NCI-H2196 treated with DMSO at 0.1 percent for 48 hours (cell line): ENCODE data around the gene PEX10.

Experiments used
- DNase-seq: peaks from one replicate; lab custom pipeline; 2025; ENCODE audit not compliant: unreplicated experiment; lab: John Stamatoyannopoulos, UW

The PEX10 gene

GRCh38 chr1:2426540-2426939 is 14.2 kb upstream of the PEX10 start:
- DNase-seq, result no peak

GRCh38 chr1:2425892-2426291 is 13.5 kb upstream of the PEX10 start:
- DNase-seq, result no peak

- DNase-seq, result no peak
Observed at GRCh38 chr1:2422523-2422922, 10.2 kb upstream of the PEX10 start.

GRCh38 chr1:2419416-2419815 is 7.1 kb upstream of the PEX10 start:
- no peak for DNase-seq

GRCh38 chr1:2418791-2419320 is 6.5 kb upstream of the PEX10 start:
- DNase-seq, result no peak

- DNase-seq, result no peak
Observed at GRCh38 chr1:2417833-2418225, 5.5 kb upstream of the PEX10 start.

GRCh38 chr1:2417083-2417832 is 4.9 kb upstream of the PEX10 start:
- DNase-seq, result no peak

- no peak for DNase-seq
Observed at GRCh38 chr1:2416403-2416802, 4.0 kb upstream of the PEX10 start.

GRCh38 chr1:2415801-2416208 is 3.4 kb upstream of the PEX10 start:
- no peak for DNase-seq

GRCh38 chr1:2415337-2415736 is 3.0 kb upstream of the PEX10 start:
- no peak for DNase-seq

GRCh38 chr1:2414297-2414958 is 2.1 kb upstream of the PEX10 start:
- DNase-seq, result peak; percentile 9

GRCh38 chr1:2413495-2414296 is 1.3 kb upstream of the PEX10 start:
- DNase-seq, result no peak

- no peak for DNase-seq
Observed at GRCh38 chr1:2412773-2413494, 570 bp upstream of the PEX10 start.

- peak; percentile 20 for DNase-seq
Observed at GRCh38 chr1:2411801-2412394, 466 bp downstream of the PEX10 start.

- DNase-seq, result no peak
Observed at GRCh38 chr1:2409745-2410144, 2.6 kb downstream of the PEX10 start.

- DNase-seq, result no peak
Observed at GRCh38 chr1:2408859-2409276, 3.5 kb downstream of the PEX10 start.

- DNase-seq, result no peak
Observed at GRCh38 chr1:2408456-2408855, 3.9 kb downstream of the PEX10 start.

- DNase-seq, result no peak
Observed at GRCh38 chr1:2407991-2408275, 4.4 kb downstream of the PEX10 start.

GRCh38 chr1:2407166-2407990 is 5.0 kb downstream of the PEX10 start:
- DNase-seq, result no peak

GRCh38 chr1:2406451-2407041 is 5.8 kb downstream of the PEX10 start:
- DNase-seq, result peak; percentile 42
